Medulla oblongata (tissue), 1 donor: Measurements from ENCODE around the gene OCA2.

Experiments
- DNase-seq: peaks from one replicate; pipeline ENCODE4 v3.0.0-alpha.2; 2015; ENCODE audit errors: extremely low spot score

Gene OCA2

GRCh38 chr15:27873039-27873438 lies 226.1 kb downstream of the OCA2 start:
- no peak for DNase-seq

DNA sequence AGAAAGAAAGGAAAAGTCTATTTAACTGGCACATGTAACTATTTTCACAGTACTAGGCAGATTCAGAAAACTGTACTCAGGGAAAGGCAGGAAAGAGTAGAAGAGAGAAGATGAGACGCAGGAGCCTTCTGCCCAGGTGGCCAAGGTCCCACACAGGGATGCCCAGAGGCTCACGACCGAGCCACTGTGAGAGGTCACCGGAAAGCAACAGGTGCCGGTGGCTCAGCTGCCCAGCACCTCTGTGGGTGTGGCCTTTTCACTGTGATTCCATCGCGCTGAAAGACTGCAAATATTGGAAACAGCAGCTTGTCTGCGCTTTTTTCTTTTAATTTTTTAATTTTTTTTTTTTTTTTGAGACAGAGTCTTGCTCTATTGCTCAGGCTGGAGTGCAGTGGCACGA lies 226.8 kb downstream of the OCA2 start:
- no peak for DNase-seq

DNA sequence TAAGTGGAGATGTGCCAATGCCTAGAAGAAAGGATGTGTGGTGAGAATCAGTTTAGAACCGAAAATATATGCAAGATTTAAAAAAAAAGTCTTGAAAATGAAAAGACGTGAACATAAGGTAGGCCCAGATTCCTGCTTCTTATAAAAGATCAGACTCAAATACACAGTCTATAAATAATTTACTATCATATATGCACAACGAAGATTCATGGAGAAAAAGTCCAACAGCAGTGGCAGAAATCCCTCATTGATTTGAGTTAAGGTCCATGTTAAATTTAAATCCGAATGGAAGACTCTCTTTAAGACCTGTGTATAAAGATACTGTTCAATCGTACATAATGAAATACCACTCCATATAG lies 227.2 kb downstream of the OCA2 start:
- DNase-seq = no peak

DNA sequence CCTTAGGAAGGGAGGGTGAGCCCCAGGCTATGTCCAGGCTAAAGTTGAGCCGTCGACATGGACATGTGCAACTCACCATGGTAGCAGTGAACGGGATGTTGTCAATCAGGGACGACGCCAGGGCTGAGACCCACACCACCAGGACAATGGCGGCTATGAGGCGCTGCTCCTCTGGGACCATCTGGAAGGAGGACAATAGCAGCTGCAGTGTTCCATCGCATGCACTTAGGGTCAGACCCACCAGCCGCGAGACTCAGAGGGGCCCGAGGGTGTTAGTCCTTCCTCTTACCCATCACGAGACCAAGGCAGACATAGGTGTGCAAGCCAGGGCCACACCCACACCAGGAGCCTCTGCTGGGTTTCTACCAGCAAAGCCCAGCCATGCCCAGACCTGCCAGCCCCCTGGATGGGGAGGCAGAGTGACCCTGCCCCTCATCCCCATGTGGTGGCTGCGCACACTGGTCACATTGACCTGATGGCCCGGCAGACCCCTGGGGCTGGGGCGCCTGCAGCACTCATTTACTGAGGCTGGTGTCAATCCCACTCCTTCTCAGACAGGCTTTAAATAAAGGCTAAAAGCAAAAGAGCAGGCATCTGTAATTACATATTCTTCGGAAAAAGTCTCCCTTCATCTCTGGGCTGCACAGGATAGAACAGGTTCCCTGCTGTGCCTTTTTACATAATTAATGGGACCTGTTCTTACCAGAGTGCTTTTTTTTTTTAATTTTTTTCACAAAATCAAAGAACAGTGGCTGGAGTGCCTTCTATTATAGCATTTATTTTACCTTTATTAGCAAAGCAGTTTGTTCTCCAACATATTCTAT lies 227.8 kb downstream of the OCA2 start:
- no peak for DNase-seq

DNA sequence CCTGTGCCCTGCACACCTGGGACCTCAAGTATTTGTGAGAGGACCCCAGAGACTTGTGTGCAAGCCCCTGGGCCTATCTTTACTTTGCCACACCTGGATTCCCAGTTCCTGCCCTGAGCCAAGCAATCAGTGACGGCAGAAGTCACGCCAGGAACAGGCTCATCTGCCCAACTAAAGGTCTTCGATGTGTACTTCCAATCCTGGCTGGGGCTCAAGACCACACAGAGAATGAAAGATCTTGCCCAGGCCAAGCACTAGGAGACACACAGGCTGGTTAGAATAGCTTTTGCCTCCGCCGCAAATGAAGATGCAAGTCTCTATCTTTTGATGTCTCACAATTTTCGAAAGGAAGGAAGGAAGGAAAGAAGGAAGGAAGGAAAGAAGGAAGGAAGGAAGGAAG lies 228.8 kb downstream of the OCA2 start:
- DNase-seq = no peak

GRCh38 chr15:27869697-27870281 lies 229.3 kb downstream of the OCA2 start:
- DNase-seq = no peak

DNA sequence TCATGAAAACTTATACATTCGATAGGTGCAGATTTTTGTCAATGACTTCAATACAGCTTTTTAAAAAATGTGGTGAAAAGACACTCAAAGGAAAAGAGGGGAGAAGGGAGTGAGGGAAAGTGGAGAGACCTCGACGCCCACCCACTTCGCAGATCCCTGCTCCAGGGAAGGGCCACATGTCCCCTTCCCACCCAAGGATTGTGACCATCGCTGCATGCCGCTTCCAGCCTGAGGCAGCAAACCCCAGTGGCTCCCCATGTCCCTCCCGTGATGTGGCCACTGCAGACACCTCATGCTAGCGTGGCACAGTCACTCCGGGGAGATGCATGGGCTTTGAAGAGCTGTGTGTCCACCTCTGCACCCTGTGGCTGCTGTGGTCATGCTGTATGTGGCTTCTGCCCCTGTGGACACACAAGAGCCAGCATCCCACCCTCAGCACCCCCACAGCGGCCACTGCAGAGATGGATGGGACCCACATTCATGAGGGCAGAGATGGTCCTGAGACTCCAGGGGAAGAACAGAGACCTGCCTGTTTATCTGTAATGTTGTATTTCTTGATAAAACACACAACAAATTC lies 230.2 kb downstream of the OCA2 start:
- no peak for DNase-seq

- no peak for DNase-seq
Observed at GRCh38 chr15:27867861-27868260, 231.3 kb downstream of the OCA2 start.

DNA sequence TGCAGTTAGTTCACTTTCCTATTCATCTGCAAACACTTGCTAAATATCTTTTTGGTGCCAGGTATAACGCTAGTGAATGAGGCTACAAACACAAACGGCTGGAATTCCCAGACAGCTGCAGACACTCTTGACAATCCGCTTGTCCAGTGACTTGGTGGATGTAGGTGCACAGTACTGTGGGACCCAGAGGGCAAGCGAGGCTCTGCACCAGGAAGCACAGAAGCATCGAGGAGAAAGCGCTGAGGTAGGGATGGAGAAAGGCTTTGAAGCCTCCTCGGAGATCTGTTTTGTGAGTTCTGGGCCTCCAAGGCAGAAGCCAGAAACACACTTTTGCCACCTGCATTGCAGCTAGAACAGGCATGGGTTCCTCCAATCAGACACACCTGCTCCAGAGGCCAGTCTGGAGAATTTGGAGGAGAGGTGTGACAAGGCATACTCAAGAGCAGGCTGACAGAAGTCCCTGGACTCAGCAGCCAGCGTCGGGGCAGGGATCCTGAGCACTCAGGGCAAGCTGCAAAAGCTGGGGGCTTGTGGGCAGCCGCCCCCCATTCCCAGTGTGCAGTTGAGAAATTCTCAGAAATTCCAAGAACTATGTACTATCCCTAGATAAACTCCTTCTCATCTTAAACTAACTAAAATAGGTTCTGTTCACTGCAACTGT lies 232.5 kb downstream of the OCA2 start:
- DNase-seq = no peak

- DNase-seq = no peak
Observed at GRCh38 chr15:27865926-27866325, 233.2 kb downstream of the OCA2 start.

DNA sequence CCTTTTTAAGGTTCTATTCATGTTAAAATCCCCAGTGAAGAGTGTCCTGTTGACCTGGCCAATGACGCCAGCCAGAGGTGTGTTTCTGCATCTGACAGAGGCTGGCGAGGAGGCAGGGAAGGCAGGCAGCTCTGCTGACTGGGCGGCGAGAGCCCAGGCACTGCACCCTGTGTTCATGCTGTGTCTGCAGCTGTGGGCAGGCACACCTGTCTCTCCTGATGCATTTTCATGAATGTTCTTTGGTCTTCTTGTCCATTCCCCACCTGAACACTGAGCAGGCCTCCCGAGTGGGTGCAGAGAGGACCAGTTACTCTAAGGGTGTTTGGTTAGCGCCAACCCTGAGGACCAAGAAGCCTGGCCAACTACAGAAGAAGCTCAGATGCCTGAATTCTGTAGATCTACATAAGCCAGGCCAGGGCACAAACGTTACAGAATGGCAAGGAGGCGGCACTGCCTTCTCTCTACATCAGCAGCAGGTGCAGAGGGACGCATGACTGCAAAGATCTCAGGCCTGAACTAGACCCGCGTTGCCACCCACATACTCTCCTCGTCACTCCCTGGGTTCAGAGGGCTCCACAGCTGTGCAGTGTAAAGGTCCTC lies 233.7 kb downstream of the OCA2 start:
- no peak for DNase-seq

GRCh38 chr15:27864719-27865118 lies 234.4 kb downstream of the OCA2 start:
- DNase-seq = no peak

DNA sequence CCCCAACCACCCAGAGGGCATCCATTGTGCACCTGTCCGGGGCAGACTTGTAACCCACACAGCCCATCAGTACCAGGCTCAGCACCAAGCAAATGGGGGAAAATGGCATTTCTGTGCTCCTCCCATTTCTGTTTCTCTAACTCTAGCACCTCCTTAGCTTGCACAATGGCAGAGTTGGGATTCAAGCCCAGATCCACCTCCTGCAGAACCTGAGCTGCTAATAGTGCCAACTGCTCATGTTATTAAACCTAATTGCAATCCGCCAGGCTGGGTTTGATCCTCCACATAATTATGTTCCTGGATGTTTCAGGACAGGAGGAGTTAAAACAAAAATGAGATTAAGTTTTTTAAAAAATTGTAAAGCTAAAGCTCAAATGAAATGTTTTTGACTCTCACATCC lies 235.0 kb downstream of the OCA2 start:
- no peak for DNase-seq

DNA sequence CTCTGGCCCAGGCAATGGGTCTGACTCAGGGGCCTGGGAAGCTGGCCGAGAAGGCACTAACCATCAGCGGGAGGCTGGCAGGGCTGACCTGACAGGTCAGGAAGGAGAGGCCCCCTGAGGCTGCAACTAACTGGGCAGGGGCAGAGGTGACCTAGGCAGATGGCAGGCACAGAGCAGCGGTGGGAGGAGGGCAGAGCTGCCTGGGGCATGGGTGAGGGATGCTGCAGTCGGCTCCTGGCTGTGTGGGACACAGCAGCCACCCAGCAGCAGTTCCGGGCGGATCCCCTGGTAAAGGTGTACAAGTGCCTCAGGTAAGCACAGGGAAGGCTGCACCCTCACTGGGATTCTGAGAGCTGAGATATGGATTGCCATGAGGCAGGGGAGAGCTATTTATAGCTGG lies 236.1 kb downstream of the OCA2 start:
- no peak for DNase-seq

DNA sequence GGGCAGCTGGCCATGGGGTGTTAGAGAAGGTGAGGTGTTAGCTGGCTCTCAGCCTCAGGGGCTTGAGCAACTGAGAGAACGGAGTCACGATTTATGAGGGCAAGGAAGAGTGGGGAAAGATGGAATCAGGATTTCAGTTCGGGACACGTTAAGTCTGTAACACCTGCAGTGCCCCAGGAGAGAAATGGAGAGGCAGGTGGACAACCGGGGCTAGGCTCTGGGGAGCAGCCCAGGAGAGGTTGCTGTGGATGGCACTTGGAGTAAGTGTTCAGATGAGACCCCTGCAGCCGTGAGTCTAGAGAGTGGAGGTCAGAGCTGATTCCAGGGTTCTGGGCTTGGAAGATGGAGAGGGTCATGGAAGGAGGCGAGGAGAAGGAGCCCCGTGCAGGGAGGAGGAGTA lies 237.9 kb downstream of the OCA2 start:
- no peak for DNase-seq

DNA sequence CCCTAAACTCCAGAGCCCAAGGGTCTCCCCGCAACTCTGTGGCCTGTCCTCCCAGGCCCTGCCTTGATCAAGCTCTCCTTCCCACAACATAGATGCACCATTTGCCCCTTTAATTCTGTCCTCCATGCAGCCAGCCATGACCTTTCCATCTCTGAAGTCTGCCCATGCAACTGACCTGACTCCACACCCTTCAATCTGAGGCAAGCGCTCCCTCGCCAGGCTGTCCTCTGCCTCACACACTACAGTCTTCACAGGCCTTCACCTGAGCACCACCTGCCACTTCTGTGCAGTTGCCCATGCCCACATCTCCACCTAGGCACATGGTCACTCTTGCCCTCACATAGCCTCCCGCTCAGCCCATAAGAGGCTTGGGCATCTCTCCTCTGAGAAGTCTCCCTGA lies 244.0 kb downstream of the OCA2 start:
- DNase-seq = no peak

- no peak for DNase-seq
Observed at GRCh38 chr15:27854601-27855000, 244.5 kb downstream of the OCA2 start.

- DNase-seq = no peak
Observed at GRCh38 chr15:27853624-27854455, 245.3 kb downstream of the OCA2 start.

DNA sequence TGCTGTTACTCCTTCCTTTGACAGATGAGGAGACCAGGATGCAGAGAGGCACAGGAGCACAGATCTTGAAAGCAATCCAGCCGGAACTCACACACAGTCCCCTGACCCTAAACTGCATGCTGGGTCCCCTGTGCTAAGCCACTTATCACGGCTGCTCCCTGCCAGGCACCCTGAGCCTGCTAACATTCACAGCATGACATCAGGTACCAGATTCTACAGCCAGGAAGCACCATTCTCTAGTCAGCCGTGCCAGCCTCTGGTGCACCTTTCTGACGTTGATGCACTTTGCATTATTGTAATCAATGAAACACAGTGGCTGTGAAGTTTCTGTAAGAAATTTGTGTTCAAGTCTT lies 247.3 kb downstream of the OCA2 start:
- no peak for DNase-seq

DNA sequence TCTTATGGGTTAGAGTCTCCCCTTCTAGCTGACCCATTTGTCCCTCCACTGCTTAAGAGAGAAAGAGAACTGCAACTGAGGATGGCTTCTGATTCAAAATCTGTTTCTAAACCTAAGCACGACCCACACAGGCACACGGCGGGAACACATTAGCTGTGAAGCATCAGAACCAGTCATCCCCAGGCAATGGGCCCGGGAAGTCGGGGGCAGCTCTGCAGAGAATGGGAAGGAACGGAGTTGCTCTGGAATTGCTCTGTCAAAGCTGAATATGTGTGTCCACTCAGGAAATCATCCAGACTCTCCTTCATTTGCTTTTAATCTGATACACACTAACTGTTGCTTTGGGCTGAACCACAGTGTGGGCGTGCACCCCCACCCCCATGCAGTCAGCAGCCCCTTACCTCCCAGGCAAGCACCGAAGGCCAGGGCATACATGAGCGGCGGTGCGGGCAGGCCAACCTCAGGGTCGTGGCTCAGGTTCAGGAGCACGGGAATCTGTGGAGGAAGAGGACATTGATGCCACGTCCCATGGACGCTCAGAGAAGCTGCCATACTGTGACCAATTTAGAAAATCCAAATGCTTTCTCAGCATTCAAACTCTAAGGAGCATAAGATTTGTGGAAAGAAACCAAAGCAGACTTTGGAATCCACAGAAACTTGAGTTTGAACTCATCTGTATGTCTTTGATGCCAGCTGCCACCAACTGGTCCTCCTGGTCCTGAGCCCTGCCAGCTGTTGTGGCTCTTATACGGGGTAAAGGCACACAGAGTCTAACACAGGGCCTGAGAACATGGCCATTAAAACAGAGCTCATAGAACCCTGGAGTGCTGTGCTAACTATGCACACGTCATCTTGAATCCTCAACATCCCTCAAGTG lies 247.9 kb downstream of the OCA2 start:
- DNase-seq = no peak

- DNase-seq = no peak
Observed at GRCh38 chr15:27850050-27850449, 249.1 kb downstream of the OCA2 start.
